IPS-20b (cell line): ENCODE measurements around the gene GPR22.

Source experiments
- H3K27ac ChIP-seq: one replicate; pipeline ENCODE4 v1.5.1; 2013; ENCODE audit warnings: low read length
- H3K27me3 ChIP-seq: 2 replicates; pipeline ENCODE4 v1.6.1; 2013; ENCODE audit warnings: mild to moderate bottlenecking, low read length, inconsistent platforms; ENCODE audit not compliant: insufficient read depth
- H3K36me3 ChIP-seq: 2 replicates; pipeline ENCODE4 v1.6.1; 2013; ENCODE audit warnings: low read depth, mild to moderate bottlenecking, inconsistent platforms, low read length, moderate library complexity; ENCODE audit not compliant: insufficient read depth
- H3K4me1 ChIP-seq: 2 replicates; pipeline ENCODE4 v1.6.1; 2013; ENCODE audit warnings: mild to moderate bottlenecking, control low read depth, inconsistent platforms, low read length, moderate library complexity; ENCODE audit not compliant: insufficient read depth
- H3K4me3 ChIP-seq: 2 replicates; pipeline ENCODE4 v1.5.1; 2013; ENCODE audit warnings: mild to moderate bottlenecking, low read length, inconsistent platforms
- H3K9ac ChIP-seq: 2 replicates; pipeline ENCODE4 v1.6.1; 2013; ENCODE audit warnings: low read depth, mild to moderate bottlenecking, inconsistent platforms, low read length, moderate library complexity
- H3K9me3 ChIP-seq: 2 replicates; pipeline ENCODE4 v1.6.1; 2013; ENCODE audit warnings: mild to moderate bottlenecking, low read depth, low read length, inconsistent platforms; ENCODE audit not compliant: insufficient read depth

Gene GPR22

DNA sequence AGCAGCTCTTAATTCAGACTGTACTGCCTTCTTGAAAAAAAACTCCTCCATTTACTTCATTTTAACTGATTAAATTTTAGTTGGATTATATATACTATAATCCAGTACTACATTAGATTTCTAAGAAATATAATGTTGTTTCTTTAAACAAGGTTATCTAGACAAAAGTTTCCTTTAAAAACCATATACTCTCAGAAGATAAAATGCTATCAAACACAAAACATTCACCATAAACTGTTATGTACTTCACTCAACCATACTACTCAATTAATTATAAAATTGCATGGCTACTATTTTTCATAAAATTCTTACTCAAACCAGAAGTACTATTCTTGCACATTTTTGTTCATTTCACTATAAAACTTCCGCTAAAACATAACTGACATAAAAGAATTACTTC lies 12.7 kb downstream of the GPR22 start:
- Histone ChIP-seq H3K36me3 (no peaks in the 10 kb centered on the region), H3K4me3 (no peak overlapping the region), H3K9ac (no peak overlapping the region), H3K27ac (no peak overlapping the region), H3K4me1 (no peaks in the 10 kb centered on the region), H3K27me3 (no peaks in the 10 kb centered on the region), H3K9me3 (no peaks in the 10 kb centered on the region)

DNA sequence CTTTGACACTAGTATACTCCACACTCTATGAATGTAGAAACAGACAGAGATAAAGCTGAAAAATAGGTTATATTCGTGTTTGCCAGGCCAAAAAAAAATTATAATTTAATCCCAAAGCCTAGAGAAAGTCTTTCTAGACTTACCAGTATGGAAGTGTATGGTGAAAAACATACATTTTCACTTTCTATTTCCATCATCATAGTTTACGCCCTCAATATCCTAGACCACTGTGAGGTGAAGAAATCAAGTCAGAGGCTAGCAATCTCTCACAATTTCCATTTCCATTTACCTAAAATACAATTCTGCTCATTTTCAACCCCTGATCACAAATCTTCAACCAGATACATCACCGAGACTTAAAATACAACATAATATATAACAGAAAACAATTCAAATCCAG lies 16.2 kb downstream of the GPR22 start:
- no peaks in the 10 kb centered on the region for H3K4me1 ChIP-seq
- H3K9ac ChIP-seq, result no peak overlapping the region
- H3K9me3 ChIP-seq, result no peaks in the 10 kb centered on the region
- no peak overlapping the region for H3K27ac ChIP-seq
- H3K4me3 ChIP-seq, result no peak overlapping the region
- no peaks in the 10 kb centered on the region for H3K27me3 ChIP-seq
- H3K36me3 ChIP-seq, result no peaks in the 10 kb centered on the region

DNA sequence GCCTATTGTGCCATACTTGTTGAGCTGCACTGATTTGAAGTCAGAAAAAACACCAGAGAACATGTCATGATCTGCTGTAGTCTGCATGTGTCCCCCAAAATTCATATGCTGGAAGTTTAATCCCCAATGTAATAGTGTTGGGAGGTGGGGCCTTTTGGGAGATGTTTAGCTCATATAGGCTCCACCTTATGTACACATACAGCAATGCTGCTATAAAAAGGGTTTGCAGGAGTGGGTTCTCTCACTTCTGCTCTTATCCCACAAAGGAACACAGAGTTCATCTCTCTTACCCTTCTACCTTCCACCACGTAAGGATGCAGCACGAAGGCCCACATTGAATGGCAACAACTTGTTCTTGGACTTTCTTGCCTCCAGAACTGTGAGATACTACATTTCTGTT lies 23.0 kb downstream of the GPR22 start:
- no peaks in the 10 kb centered on the region for H3K4me1 ChIP-seq
- no peaks in the 10 kb centered on the region for H3K36me3 ChIP-seq
- H3K4me3 ChIP-seq, result no peak overlapping the region
- H3K9me3 ChIP-seq, result no peaks in the 10 kb centered on the region
- no peak overlapping the region for H3K27ac ChIP-seq
- H3K27me3 ChIP-seq, result no peaks in the 10 kb centered on the region
- H3K9ac ChIP-seq, result no peak overlapping the region

DNA sequence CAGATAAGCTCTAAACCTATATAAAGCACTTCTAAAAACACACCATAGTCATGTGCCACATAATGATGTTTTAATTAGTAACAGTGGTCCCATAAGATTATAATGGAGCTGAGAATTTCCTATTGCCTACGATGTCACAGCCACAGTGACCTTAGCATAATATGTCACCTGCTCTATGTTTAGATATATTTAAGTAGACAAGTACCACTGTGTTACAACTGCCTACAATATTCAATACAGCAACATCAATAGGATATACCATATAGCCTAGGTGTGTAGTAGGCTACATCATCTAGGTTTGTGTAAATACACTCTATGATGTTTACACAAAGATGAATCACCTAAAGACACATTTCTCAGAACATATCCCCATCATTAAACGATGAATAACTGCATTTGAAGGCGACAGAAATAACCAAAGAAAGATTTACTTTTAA lies 24.5 kb downstream of the GPR22 start:
- Histone ChIP-seq H3K27ac (no peak overlapping the region), H3K9ac (no peak overlapping the region), H3K27me3 (no peaks in the 10 kb centered on the region), H3K4me3 (no peak overlapping the region), H3K36me3 (no peaks in the 10 kb centered on the region), H3K9me3 (no peaks in the 10 kb centered on the region), H3K4me1 (no peaks in the 10 kb centered on the region)

DNA sequence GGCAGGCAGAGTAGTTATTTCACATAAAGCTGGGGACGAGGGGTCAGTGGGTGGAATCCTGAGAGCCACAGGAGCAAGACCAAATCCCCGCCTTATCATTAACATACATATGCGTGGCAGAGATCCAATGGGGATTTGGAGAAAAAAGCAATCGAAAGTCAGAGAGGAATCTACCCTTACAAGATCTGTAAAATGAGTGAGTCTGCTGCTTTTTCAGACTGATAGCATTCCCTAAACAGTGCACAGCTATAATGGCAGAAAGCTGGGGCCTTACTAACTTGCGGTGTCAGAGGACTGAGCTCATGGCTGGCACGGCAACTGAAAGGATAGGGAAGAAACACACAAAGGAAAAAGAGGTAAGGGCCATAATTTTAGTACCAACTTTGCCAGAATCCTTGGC lies 25.0 kb downstream of the GPR22 start:
- H3K27ac ChIP-seq, result no peak overlapping the region
- no peaks in the 10 kb centered on the region for H3K36me3 ChIP-seq
- H3K9me3 ChIP-seq, result no peaks in the 10 kb centered on the region
- H3K4me1 ChIP-seq, result no peaks in the 10 kb centered on the region
- no peak overlapping the region for H3K9ac ChIP-seq
- H3K4me3 ChIP-seq, result no peak overlapping the region
- no peaks in the 10 kb centered on the region for H3K27me3 ChIP-seq

DNA sequence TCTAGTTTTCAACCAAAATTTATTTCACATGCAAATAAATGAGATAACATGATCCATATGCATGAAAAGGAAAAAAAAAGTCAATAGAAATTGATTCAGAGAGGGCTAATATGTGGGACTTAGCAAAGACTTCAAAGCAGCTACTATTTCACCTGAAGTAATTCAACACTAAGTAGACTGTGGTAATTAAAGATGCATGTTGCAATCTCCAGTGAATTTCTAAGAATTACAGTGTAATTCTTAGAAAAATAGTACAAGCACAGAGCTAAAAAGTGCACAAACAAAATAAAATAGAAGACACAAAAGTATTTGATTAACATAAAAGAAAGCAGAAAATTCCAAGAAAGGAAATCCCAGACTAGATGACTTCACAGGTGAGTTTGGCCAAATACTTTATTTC lies 25.7 kb downstream of the GPR22 start:
- no peaks in the 10 kb centered on the region for H3K36me3 ChIP-seq
- no peaks in the 10 kb centered on the region for H3K27me3 ChIP-seq
- no peak overlapping the region for H3K9ac ChIP-seq
- H3K4me1 ChIP-seq, result no peaks in the 10 kb centered on the region
- no peak overlapping the region for H3K27ac ChIP-seq
- no peak overlapping the region for H3K4me3 ChIP-seq
- H3K9me3 ChIP-seq, result no peaks in the 10 kb centered on the region

DNA sequence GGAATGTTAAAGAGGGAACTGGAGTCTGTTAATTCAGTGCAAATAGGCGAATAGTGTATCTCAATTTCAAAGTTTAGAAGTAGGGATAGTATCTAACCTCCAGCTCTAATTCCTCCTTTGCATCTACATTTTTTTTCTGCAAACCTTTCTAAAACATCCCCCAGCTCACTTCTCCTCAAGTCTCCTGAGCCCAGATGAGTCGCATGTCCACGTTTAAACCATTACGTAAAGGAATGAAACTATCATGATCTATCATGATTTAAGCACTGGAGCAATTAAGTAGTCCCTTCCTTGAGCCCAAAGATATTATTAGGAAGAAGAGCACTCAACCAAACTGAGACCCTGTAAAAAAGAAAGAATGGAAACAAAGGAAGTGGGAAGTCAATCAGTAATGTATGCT lies 29.9 kb downstream of the GPR22 start:
- H3K9ac ChIP-seq, result no peak overlapping the region
- H3K36me3 ChIP-seq, result no peaks in the 10 kb centered on the region
- H3K27ac ChIP-seq, result no peak overlapping the region
- H3K4me1 ChIP-seq, result no peaks in the 10 kb centered on the region
- no peaks in the 10 kb centered on the region for H3K9me3 ChIP-seq
- H3K4me3 ChIP-seq, result no peak overlapping the region
- H3K27me3 ChIP-seq, result no peaks in the 10 kb centered on the region

DNA sequence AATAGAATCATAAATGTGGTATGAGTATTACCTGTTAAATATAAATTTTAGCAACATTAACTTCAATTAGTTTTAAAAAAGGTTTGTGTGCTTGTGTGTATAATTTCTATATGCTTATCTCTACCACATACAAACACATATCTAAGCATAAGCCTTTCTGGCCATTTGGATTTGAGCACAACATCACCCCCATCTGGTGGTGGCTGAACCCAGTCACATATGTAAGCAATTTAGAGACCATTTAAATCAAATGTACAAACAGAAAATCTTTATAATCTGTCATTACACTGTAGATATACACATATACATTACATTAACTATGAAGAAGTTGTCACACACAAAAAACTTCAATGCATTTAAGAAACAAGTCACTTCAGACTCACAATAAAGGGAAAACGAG lies 31.7 kb downstream of the GPR22 start:
- H3K9me3 ChIP-seq, result no peaks in the 10 kb centered on the region
- H3K4me3 ChIP-seq, result no peak overlapping the region
- no peaks in the 10 kb centered on the region for H3K4me1 ChIP-seq
- no peaks in the 10 kb centered on the region for H3K27me3 ChIP-seq
- H3K27ac ChIP-seq, result no peak overlapping the region
- H3K9ac ChIP-seq, result no peak overlapping the region
- H3K36me3 ChIP-seq, result no peaks in the 10 kb centered on the region

DNA sequence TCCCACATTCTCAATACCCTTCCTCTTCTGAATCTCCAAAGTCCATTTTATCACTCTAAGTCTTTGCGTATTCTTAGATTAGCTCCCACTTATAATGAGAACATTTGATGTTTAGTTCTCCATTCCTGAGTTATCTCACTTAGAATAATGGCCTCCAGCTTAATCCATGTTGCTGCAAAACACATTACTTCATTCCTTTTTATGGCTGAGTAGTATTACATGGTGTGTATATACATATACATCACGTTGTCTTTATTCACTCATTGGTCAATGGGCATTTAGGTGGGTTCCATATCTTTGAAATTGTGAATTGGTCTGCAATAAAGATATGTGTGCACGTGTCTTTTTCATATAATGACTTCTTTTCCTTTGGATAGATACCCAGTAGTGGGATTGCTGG lies 32.3 kb downstream of the GPR22 start:
- Histone ChIP-seq H3K4me1 (no peaks in the 10 kb centered on the region), H3K9ac (no peak overlapping the region), H3K4me3 (no peak overlapping the region), H3K27ac (no peak overlapping the region), H3K9me3 (no peaks in the 10 kb centered on the region; the same call in 1 of the 2 replicates), H3K36me3 (no peaks in the 10 kb centered on the region), H3K27me3 (no peaks in the 10 kb centered on the region)

DNA sequence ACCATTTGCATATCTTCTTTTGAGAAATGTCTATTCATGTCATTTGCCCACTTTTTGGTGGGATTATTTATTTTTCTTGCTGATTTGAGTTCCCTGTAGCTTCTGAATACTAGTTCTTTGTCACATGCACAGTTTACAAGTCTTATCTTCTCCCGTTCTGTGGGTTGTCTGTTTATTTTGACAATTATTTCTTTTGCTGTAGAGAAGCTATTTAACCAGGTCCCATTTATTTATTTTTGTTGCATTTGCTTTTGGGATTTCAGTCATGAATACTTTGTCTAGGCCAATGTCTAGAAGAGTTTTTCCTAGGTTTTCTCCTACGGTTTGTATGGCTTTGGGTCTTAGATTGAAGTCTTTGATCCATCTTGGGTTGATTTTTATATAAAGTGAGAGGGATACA lies 32.9 kb downstream of the GPR22 start:
- H3K36me3 ChIP-seq, result no peaks in the 10 kb centered on the region

DNA sequence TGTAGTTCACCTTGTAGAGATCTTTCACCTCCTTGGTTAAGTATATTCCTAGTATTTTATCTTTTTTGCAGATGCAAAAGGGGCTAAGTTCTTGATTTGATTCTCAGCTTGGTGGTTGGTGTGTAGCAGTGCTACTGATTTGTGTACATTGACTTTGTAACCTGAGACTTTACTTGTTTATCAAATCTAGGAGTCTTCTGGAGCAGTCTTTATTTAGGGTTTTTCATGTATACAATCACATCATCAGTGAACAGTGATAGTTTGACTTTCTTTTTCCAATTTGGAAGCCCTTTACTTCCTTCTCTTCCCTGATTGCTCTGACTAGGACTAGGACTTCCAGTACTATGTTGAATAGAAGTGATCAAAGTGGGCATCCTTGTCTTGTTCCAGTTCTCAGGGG lies 33.8 kb downstream of the GPR22 start:
- no peak overlapping the region for H3K27ac ChIP-seq
- H3K4me3 ChIP-seq, result no peak overlapping the region
- H3K9me3 ChIP-seq, result peaks cover 9% of the 10 kb centered on the region
- H3K9ac ChIP-seq, result no peak overlapping the region
- H3K27me3 ChIP-seq, result no peaks in the 10 kb centered on the region
- H3K4me1 ChIP-seq, result no peaks in the 10 kb centered on the region
- H3K36me3 ChIP-seq, result no peaks in the 10 kb centered on the region

More for the DNA sequence above, 32.9 kb downstream of the GPR22 start:
- H3K27ac ChIP-seq, result no peak overlapping the region
- H3K9me3 ChIP-seq, result peaks cover 4% of the 10 kb centered on the region
- no peaks in the 10 kb centered on the region for H3K27me3 ChIP-seq
- no peaks in the 10 kb centered on the region for H3K4me1 ChIP-seq
- no peak overlapping the region for H3K4me3 ChIP-seq
- no peak overlapping the region for H3K9ac ChIP-seq

DNA sequence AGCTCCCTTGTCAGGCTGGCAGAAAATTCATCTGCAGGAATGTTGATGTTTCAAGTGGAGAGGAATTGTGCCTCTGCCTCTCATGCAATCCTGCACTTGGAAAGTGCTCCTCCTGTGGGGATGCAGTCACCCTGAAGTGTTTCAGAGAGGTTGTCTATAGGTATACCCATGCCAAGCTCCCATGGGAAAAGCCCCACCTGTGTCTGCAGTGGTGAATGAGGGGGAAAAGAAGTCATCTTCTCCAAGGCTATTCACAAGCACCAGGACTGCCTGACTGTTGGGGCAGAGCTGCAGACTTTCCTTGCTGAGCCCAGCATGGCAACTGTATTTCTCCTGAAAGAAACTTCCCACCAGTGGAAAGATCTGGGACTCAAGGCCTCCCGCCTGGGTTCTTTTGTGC lies 35.5 kb downstream of the GPR22 start:
- Histone ChIP-seq H3K36me3 (no peaks in the 10 kb centered on the region), H3K4me1 (no peaks in the 10 kb centered on the region), H3K9me3 (peaks cover 13% of the 10 kb centered on the region), H3K4me3 (no peak overlapping the region), H3K27ac (no peak overlapping the region), H3K9ac (no peak overlapping the region), H3K27me3 (no peaks in the 10 kb centered on the region)
